Anterior cingulate cortex (tissue), 58 donors: ENCODE measurements around the gene INO80E.

Experiments used
- DNase-seq, 58 donors: peaks; one replicate each; lab custom pipeline; 2025; lab: John Stamatoyannopoulos, UW

Gene INO80E

GRCh38 chr16:29974291-29975133, 21.5 kb upstream of the INO80E start:
- DNase-seq, result peak in 3 of 58 donors; percentile 3 to 31 (median 17)

GRCh38 chr16:29975134-29975538, 20.9 kb upstream of the INO80E start:
- DNase-seq, result no peak

GRCh38 chr16:29975811-29976511, 20.1 kb upstream of the INO80E start:
- no peak for DNase-seq

- no peak for DNase-seq
Observed at GRCh38 chr16:29977063-29977825, 18.8 kb upstream of the INO80E start.

- DNase-seq, result no peak
Observed at GRCh38 chr16:29978081-29978480, 18.0 kb upstream of the INO80E start.

GRCh38 chr16:29978564-29979270, 17.3 kb upstream of the INO80E start:
- no peak for DNase-seq

GRCh38 chr16:29982560-29983419, 13.3 kb upstream of the INO80E start:
- no peak for DNase-seq

GRCh38 chr16:29983420-29984136, 12.5 kb upstream of the INO80E start:
- no peak for DNase-seq

- no peak for DNase-seq
Observed at GRCh38 chr16:29984137-29984763, 11.8 kb upstream of the INO80E start.

GRCh38 chr16:29984764-29985147, 11.3 kb upstream of the INO80E start:
- DNase-seq, result no peak

GRCh38 chr16:29985271-29985811, 10.7 kb upstream of the INO80E start:
- no peak for DNase-seq

- no peak for DNase-seq
Observed at GRCh38 chr16:29986231-29986630, 9.8 kb upstream of the INO80E start.

GRCh38 chr16:29986931-29987330, 9.1 kb upstream of the INO80E start:
- DNase-seq, result no peak

GRCh38 chr16:29987371-29988085, 8.5 kb upstream of the INO80E start:
- no peak for DNase-seq

GRCh38 chr16:29988346-29989075, 7.5 kb upstream of the INO80E start:
- DNase-seq, result no peak

- DNase-seq, result no peak
Observed at GRCh38 chr16:29989111-29989858, 6.8 kb upstream of the INO80E start.
